Activated CD4-positive, alpha-beta T cell treated with anti-CD3 and anti-CD28 coated beads for 24 hours (primary cell): ENCODE measurements around the gene SIAE.
A peak's percentile ranks its signal among the peaks of the same experiment; 100 is the strongest.

Experiments used
- DNase-seq, 2 donors: peaks; one replicate each; pipeline ENCODE4 v3.0.0-alpha.2; 2020; ENCODE audit warnings: low read depth in 2 of 2

The SIAE gene, protein sequence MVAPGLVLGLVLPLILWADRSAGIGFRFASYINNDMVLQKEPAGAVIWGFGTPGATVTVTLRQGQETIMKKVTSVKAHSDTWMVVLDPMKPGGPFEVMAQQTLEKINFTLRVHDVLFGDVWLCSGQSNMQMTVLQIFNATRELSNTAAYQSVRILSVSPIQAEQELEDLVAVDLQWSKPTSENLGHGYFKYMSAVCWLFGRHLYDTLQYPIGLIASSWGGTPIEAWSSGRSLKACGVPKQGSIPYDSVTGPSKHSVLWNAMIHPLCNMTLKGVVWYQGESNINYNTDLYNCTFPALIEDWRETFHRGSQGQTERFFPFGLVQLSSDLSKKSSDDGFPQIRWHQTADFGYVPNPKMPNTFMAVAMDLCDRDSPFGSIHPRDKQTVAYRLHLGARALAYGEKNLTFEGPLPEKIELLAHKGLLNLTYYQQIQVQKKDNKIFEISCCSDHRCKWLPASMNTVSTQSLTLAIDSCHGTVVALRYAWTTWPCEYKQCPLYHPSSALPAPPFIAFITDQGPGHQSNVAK

DNA sequence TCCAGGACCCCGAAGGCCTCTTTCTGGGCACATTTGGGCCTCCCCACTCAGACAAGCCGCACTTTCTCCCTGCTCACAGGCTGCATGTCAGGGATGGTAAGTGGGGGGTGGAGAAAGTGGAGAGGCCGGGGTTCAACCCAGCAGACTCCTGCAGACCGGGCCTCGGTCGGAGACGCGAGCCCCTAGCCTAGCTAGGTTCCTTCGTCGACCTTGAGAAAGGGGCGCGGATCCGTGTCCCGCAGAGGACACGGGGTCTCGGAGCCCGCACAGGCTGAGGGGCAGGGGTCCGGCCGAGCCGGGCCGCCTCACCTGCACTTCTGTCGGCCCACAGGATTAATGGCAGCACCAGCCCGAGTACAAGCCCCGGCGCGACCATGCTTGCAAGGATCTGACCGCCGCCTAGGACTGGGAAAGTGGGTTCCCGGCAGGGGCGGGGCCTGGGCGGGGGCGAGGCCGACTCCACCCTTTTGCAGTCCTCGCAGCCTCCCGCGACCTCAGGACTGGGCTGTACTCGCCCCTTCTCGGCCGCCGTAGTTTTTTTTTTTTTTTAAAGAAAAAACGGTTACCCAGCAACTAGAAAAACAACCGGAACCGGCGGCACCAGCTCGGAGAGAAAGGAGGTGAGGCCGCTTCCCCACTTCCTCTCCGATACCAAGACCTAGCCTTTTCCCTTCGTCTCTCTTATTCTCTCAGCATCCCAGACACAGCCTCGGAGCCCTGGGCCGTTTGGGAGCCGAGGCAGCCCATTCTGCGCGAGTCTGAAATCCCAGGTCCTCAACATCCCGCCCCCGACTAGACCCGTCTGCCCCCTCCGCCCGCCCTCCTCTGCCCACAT, at the start of gene SIAE, which contains the start of gene SPA17:
Gene SIAE (minus strand): TSS at position 407 of the 835 bp plus-strand sequence. CDS start 31 bp downstream, at position 376.
Gene SPA17 (plus strand): TSS at position 572 of the 835 bp plus-strand sequence. CDS start 1,361 bp downstream, outside the sequence.
- DNase-seq, result peak; percentile 74 to 88

DNA sequence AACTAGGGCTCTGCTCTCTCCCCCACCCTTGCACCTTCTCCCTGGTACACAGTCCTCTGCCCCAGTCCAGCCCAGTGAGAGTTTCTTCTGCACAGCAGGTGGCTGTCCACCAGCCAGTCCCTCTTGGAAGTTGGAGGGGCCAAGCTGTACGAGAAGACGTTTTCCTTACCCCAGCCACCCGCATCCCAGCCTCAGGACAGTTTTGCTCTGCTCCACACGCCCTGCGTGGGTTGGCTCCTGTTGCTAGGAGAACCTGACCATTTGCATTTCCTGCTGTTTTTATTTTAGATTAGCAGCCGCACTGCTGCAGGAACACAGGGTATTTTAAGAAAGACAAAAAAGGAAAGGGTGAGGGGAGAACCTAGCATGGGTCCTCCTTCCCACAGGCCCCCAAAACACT, 48.6 kb upstream of the SIAE start:
- DNase-seq, result no peak

DNA sequence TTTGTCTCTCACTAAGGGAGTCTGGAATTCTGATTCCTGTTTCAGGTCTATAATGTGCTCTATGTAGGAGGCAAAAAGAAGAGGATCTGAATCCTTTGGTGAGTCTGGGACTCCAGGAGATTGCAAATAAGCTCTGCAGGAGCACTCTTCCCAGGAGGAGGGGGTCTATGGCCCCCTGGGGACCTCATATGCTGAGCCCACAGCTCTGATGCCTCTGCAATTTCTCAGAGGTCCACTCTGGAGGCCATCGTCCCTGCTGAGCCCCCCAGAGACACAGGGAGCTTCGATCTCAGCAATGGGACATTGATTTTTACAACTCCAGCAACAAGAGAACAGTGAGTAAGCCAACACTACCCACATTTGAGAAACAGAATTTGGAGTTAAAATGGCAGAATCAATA, 46.0 kb upstream of the SIAE start:
- no peak for DNase-seq

DNA sequence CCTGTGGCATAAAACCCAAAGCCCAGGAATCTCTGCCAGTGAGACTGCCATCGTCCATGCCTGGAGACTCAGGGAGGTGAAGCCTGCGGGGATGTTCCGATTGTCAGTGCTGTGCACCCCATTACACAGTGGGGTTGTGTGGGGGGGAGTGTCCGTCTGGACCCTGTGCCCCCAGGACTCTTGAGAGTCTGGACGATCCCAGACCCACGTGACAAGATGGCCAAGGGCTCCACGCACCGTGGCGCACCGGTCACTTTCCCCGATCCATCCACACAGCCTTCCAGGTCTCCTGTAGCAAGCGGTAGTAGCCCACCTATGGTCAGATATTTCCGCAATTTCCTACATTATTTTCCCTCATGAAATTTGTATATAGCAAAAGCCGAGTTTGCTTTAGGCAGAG, 45.3 kb upstream of the SIAE start:
- DNase-seq, result no peak

DNA sequence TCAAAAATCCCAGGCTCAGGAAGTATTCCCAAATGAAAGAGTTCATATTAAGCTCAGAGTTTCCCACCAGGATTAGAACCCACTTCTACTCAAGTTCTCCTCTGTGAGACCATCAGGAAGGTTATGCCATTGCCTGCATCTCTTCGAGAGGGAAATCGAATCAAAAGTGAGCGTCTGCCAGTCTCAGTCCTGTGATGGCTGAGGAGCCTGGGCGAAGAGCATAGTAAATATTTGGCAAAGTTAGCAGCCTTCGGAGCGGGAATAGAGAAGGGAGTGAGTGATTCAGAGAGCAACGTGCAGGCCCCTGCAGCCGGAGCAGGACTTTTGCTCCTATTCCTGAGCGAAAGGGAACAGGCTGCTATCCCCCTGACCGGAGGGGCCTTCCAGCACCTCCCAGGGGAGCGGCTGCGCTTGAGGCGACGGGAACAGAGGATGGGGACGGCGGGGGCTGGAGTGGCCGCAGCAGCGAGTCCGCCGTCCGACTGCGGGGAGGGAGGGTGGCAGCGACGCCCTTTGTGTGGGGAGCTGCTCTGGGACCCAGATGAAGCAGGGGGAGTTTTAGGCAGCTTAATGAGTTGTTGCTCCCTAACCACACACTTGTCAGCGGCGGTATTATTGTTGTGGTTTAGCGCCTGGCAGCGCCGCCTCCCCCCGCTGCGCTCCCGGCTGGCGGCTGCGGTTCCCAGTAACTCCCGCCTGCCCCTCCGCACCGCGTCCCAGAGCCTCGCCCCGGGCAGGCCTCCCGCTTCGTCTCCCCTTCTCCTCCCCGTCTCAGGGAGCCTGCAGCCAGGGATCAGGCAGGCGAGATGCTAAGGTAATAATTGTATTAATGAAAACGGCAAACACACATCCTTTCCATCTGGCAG, 44.5 kb upstream of the SIAE start:
- no peak for DNase-seq

DNA sequence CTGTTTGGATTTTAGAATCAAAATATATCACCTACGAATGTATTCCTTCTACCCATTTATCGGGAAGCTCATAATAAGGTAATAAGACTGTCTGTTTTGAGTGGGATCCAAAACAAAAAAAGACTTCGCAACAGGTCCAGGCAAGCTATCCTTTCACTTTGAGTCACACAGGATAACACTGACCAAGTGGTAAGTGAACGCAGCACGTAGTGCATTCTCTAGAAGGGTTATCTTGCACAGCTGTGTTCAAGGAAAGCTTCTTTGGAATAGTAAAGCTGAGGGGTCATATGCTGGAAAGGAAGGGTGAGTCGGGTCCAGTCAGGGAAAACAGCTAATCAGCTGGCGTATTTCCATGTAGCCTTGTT, 43.9 kb upstream of the SIAE start:
- DNase-seq, result no peak

DNA sequence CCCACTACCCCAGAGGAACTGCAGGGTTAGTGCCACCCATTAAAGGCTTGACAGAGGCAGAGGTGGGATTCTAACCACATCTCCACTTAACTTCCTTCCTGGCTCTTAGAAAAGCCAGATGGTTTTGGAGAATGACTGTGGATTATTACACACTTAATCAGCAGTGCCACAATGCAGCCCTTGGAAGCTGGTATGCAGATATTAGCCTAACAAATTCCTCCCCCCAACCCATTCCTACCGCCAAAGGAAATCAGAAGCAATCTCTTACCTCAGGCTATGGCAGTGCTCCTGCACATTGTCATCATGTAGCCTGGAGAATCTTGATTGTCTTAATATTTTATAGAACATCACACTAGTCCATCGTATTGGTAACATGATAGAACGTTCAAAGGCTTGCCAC, 43.1 kb upstream of the SIAE start:
- DNase-seq, result no peak

DNA sequence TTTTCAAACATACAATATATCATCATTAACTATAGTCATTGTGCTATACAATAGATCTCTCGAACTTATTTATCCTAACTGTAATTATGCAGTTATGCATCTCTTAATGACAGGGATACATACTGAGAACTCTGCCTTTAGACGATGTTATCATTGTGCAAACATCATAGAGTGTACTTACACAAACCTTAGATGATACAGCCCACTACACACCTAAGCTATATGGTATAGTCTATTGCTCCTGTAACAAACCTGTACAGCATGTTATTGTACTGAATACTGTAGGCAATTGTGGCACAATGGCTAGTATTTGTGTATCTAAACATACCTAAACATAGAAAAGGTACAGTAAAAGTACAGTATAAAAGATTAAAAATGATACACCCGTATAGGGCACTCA, 38.9 kb upstream of the SIAE start:
- DNase-seq, result no peak

DNA sequence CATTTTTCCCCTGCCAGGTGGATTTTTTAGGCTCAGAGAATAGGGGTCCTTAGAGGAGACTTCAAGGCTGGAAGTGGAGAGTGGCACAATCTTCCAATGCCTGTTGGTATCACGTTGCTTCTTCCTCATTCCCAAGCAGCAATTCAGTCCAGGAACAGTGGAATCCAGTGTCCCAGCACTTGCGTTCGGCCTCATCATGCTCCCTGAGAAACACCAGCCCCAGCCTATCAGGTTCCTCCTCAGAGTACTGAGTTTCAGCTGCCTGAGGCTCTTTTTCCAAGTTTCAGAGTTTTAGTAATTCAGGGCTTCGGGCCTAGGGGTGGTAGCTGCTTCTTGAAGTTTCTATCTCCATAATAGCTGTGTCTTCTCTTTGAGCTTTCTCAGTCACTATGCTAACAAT, 34.3 kb upstream of the SIAE start:
- DNase-seq, result no peak

DNA sequence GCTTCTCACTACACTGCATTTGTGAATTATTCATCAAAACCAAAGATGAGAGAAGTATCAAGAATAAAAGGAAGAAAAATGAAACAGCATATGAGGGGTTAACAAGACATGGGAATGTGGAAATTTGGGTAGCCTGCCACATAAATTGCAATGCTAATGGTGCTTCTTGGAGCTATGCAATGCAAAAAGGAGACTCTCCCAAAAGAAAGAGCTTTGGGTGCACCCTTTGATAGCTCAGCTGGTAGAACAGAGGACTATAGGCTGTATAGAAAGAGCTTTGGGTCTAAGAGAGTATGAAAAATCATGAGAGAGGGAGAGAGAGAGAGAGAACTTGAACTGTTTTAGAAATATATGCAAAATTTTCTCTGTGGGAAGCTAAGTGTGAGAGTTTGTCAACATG, 26.5 kb upstream of the SIAE start:
- no peak for DNase-seq

DNA sequence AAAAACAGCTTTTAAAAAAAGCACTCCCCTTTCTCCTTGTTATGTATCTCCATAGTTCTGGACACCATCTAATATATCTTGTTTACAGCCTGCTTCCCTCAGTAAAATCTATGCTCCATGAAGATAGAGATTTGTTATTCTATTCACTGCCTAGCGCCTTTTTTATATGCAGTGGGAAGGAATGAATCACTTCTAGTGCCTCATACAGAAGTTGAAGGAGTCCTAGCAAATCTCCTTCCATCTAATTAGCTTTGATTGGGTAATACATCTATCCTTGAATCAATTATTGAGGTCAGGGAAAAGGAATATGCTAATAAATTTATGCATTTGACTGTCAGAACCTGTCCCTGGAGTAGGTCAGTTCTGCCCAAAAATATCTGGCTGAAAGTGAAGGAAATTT, 26.0 kb upstream of the SIAE start:
- DNase-seq, result no peak

DNA sequence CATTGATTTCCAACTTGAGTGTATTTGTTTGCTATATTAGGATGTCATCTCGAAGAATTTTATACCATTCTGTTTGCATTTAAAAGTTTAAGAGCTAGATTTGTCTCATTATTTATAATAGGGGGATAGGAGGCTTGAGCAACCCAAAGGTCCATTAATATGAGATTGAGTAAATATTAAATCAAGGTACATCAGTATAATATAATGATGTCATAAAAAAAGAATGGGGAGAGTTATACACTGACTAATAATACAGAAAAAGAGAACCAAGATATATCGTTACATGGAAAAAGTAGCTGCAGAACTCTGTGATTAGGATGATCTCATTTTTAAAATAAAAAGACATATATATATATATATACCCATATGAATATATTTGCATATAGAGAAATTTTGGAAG, 19.6 kb upstream of the SIAE start:
- no peak for DNase-seq

DNA sequence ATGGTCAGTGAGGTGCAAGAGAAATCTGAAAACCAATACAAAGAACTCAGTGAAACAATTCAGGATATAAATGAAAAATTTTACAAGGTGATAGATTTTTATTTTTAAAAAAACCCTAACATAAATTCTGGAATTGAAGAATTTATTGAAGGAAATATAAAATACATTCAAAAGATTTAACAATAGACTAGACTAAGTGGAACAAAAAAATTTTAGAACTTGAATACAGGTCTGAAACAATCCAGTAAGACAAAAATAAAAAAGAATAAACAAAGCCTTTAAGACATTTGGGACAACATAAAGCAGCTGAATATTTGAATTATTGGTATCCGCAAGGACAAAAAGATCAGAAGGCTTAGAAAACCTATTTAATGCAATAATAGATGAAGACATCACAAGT, 8.9 kb upstream of the SIAE start:
- no peak for DNase-seq

DNA sequence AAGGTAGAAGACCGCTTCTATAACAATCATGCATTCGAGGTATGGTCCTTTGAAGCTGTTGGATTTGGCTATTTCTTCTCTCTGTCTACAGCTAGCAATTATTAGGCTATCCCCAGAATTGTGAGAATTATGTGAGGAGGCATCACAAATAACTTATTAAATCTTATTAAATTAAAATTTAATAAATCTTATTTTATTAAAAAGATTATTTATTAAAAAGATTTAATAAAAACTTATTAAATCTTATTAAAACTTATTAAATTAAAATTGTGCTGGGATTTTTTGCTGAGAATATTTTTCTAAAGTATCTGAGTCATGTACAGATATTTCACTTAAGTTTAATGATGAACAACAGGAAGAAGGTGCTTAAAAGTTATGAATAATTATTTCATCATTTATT, 7.9 kb upstream of the SIAE start:
- no peak for DNase-seq

DNA sequence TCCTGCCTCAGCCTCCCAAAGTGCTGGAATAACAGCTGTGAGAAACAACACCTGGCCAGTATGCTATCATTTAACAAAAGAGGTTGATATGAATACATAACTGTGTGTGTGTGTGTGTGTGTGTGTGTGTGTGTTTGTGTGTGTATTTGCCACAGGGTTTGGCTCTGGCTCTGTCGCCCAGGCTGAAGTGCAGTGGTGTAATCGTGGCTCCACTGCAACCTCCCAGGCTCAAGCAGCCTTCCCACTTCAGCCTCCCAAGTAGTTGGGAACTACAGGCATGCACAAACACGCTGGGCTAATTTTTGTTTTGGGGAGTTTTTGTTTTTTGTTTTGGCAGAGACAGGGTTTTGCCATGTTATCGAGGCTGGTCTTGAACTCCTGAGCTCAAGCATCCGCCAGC, 4.9 kb upstream of the SIAE start:
- no peak for DNase-seq

DNA sequence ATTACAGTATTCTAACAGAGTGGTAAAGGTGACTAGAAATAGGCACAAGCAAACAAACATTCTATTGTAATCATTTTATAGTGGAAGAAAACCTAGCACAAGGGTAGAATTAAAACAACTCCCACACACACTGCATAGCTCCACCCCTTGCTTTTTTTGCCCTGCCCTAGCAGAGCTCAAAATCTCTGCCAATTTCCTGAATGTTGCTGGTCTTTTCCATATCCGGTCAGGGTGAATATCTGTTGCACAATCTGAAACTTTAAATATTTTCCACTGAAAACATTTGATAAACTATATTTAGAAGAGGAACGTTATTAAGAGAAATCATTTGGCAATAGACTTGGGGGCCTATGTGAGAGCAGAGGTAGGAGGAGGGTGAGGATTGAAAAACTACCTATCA, 2.8 kb upstream of the SIAE start:
- DNase-seq, result no peak

DNA sequence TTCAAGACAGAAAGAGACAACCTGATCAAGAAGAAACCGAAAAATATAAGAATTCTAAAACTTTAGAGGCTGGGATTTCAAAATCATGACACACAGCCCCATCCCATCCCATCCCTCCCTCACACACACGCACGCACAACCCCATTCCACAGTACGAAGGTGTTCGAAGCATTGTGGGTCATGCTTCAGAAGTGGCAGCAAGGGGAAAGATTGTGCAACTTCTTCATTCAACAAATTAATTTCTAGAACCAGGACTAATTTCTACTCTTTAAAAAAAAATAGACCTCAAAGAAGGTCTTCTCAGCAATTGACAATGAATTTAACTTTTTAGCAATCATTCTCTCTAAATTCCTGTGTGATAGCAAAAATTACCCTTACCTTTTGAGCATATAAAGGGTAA, 1.0 kb upstream of the SIAE start:
- no peak for DNase-seq

DNA sequence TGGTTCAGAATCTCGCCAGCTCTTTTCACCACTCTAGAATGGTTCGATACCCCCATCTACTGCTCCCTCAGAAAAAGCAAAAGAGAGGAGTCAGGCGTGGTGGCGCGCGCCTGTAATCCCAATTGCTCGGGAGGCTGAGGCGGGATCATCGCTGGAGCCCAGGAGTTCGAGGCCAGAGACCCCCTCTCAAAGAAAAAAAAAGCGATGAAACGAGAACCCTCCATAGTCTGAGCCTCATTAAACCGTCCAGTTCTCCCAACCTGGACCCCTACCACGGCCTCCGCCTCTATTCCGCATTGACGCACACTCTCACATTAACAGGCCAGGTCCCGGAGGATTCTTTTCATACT, 604 bp upstream of the SIAE start:
- DNase-seq, result no peak

DNA sequence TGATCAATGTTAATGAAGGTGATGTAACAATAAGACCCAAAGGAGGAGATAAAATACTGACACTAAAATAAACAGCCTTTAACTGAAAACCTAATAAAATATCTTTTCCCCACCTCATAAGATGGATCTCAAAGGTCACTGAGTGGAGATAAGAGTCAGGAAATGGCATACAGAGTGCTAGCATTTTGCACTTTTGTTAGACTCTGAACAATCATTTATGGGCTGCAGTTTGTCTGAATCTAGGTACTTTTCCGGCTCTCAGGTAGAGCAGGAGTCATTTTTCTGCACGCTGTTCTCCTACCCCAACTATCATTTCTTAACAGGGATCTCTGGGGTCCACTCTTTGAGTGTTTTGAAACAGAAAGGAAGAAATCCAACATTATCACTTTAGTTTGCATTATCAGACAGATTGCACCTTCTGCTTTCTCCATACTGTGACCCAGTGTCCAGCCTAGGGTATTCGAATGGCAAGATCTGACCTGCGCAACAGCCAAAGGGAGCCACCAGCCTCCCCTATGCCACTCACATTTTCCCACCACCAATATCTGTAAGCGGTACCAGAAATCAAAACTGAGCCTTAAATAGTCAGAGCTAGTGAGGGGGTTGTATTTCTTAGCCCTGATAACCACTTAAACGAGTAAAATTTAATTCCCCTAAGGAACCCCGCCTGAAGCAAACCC, 863 bp downstream of the SIAE start:
- no peak for DNase-seq

DNA sequence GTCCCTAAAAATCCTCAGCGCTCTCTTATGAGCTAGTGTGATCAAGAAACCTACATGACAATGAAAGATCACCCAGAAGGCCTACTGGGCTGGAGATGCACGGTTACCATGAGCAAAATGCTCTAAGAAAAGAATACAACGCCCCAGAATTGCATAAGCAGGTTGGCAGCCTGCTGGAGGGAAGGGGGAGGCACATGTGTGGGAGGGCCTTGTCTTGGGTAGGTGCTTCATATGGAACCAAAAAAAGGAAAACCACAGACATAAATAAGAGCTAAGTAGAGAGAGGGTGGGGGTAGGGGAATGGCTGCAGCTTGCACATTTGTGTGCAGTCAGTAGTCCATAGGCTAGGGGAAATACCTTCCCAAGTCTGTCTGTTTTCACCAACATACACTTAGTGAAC, 2.8 kb downstream of the SIAE start:
- DNase-seq, result no peak

DNA sequence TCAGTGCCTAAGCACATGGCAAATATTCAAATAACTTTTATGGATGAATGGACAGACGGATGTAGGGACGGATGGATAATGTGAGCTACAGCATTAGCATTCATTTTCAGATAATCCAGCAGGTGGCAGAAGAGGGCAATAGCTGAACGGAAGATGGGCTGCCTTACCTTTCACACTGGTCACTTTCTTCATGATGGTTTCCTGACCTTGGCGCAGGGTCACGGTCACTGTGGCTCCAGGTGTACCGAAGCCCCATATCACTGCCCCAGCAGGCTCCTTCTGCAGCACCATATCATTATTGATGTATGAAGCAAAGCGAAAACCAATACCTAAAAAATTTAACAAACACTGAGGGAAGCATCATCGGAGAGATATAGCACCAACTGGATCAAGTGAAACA, 4.3 kb downstream of the SIAE start:
- peak in 1 of 2 donors; percentile 28 for DNase-seq
